ENCODE measurements around the gene C2CD5. TPM values are rescaled to one million over a fixed set of nuclear protein-coding genes. Genes with fewer than 3 reads are reported as not detected.

Gene C2CD5
- total RNA-seq, 2 donors from 2014 or later, result 26.7 to 34.3 TPM

- DNase-seq (ENCODE audit: low spot score in 2 of 2) (no peak), ATAC-seq (no peak)
- peaks cover 15 to 33% of the 10 kb centered on the region in 2 donors for H3K36me3 Mint-ChIP-seq
- peak overlapping the region in 1 of 2 donors; percentile 2 for H3K27ac Mint-ChIP-seq
- no peaks in the 10 kb centered on the region for H3K9me3 Mint-ChIP-seq
Measured at GRCh38 chr12:22539055-22539454, 5.3 kb downstream of the C2CD5 start.

DNA sequence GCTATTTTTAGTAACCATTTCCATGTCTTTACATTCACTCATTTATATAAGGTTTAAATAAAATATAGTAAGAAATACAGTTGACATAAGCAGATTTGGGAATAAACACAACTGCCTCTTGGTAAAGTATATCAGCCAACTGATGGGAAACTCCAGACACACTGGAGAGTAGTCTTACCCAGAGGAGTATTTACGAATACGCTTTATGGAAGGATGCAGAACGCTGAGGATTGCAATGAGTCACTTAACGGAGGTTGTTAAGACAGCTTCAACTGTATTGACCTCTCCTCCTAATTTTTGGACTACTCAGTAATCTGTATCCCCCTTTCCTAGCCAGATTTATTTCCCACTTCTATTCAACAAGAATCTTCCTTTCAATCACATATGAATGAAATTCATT lies 6.0 kb downstream of the C2CD5 start:
- DNase-seq (ENCODE audit: low spot score in 2 of 2) (no peak), ATAC-seq (no peak)
- H3K9me3 Mint-ChIP-seq, result no peaks in the 10 kb centered on the region
- H3K36me3 Mint-ChIP-seq, result peaks cover 11 to 36% of the 10 kb centered on the region in 2 donors
- no peak overlapping the region for H3K27ac Mint-ChIP-seq

GRCh38 chr12:22536971-22537544 lies 7.3 kb downstream of the C2CD5 start:
- no peak overlapping the region for H3K27ac Mint-ChIP-seq
- H3K9me3 Mint-ChIP-seq, result no peaks in the 10 kb centered on the region
- ATAC-seq (no peak), DNase-seq (ENCODE audit: low spot score in 2 of 2) (no peak)
- peaks cover 18 to 34% of the 10 kb centered on the region in 2 donors for H3K36me3 Mint-ChIP-seq

DNA sequence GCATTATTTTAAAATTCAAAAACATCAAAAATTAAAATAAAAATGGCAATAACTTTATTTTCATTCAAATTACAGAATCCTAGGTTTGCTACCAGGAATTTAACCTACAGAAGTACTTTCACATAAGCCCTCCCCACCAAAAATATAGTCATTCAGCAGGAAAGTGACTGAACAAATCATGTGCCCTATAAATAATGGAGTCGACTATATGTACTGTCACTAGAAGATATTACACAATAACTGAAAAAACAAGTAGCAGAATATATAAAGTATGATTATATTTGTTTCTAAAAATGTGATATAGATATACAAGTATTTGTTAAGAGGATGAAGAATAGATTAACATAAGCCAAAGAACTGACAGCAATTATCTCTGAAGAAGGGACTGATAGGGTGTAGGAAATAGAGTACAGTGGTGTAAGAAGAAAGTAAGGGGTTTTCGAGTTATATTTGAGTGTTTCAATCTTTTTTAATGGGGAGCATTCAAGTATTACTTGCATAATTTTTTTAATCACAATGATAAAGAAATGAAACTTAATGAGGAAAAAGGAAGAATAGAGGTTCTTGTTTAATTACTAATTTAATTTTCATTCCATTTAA lies 7.9 kb downstream of the C2CD5 start:
- Mint-ChIP-seq H3K27ac (no peak overlapping the region), H3K36me3 (peaks cover 22 to 34% of the 10 kb centered on the region in 2 donors), H3K9me3 (no peaks in the 10 kb centered on the region)
- no peak for ATAC-seq
- no peak for DNase-seq (ENCODE audit: low spot score in 2 of 2)

DNA sequence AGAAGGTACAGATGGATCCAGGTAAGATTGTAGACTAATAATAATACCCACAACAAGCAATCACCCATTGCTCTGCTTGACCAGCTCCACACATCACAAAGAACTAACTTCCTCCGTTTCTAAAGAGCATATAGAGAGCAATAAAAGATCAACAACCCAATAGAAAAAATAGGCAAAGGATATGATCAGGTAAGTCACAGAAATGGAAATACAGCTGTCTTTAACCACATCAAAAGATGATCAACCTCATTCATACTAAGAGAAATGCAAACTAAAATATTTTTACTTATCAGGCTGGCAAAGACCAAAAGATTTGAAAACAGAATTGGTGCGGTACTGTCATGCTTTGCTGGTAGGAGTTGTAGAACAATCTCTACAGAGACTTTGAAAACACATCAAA lies 8.9 kb downstream of the C2CD5 start:
- Mint-ChIP-seq H3K27ac (no peak overlapping the region), H3K36me3 (peaks cover 23 to 32% of the 10 kb centered on the region in 2 donors), H3K9me3 (no peaks in the 10 kb centered on the region)
- DNase-seq (ENCODE audit: low spot score in 2 of 2) (no peak), ATAC-seq (peak; percentile 9 to 47)

DNA sequence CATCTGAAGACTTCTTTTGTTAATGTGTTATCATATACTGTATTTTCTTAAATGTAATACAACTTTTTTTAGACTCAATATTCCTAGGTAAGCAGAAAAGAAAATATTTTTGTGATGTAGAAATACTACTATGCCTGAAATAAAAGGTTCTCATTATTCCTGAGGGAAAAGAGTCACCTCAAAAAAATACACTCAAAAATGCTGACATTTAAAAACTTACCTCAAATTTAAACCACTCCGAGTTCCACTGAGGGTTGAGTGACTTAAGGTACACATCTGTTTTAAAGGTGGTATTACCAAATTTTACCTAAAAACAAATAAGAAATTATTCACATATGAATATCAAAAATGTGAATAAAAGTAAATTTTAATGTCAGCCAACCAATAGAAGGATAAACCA lies 9.3 kb downstream of the C2CD5 start:
- H3K27ac Mint-ChIP-seq, result no peak overlapping the region
- ATAC-seq, result no peak

GRCh38 chr12:22533155-22533554 lies 11.2 kb downstream of the C2CD5 start:
- no peak for ATAC-seq
- H3K36me3 Mint-ChIP-seq, result peaks cover 15 to 28% of the 10 kb centered on the region in 2 donors
- H3K27ac Mint-ChIP-seq, result no peak overlapping the region
- no peaks in the 10 kb centered on the region for H3K9me3 Mint-ChIP-seq
- DNase-seq (ENCODE audit: low spot score in 2 of 2), result no peak

More for the DNA sequence above, 9.3 kb downstream of the C2CD5 start:
- H3K9me3 Mint-ChIP-seq, result no peaks in the 10 kb centered on the region
- DNase-seq (ENCODE audit: low spot score in 2 of 2), result no peak
- H3K36me3 Mint-ChIP-seq, result peaks cover 23 to 28% of the 10 kb centered on the region in 2 donors

DNA sequence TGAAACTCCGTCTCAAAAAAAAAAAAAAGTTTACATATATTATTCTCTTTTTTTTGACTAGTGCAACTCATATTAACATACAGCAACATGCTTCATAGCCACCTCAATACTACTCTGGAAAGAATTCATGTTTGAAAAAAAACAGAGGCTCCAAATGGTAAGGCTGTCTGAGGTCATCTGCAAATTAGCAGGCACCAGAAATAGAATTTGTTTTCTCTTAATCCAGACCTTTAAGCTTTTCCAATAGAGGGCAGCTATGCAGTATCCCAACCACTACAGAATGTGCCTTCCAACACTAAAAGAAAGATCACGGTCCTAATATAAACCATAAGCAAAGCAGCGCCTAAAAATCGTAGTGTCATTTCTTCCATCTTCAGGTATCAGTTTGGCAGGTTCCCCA lies 12.0 kb downstream of the C2CD5 start:
- DNase-seq (ENCODE audit: low spot score in 2 of 2) (no peak), ATAC-seq (no peak)
- no peaks in the 10 kb centered on the region for H3K9me3 Mint-ChIP-seq
- H3K27ac Mint-ChIP-seq, result no peak overlapping the region
- H3K36me3 Mint-ChIP-seq, result peaks cover 15 to 22% of the 10 kb centered on the region in 2 donors

DNA sequence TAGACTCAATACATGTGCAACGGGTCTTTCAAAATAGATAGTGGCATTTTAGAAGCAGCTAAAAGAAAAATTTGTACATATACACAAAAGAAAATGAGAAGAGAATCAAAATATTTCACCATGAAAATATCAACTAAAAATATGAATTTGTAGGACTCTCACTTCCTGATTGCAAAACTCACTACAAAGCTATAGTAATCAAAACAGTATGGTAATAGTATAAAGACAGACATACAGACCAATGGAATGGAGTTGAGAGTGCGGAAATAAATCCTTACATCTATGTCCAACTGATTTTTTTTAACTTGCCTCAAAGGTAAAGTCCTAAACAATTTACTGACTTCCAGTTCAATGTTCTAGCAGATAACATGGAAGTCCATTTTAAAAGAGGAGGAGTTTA lies 13.1 kb downstream of the C2CD5 start:
- Mint-ChIP-seq H3K27ac (no peak overlapping the region), H3K36me3 (peaks cover 15 to 22% of the 10 kb centered on the region in 2 donors), H3K9me3 (no peaks in the 10 kb centered on the region)
- ATAC-seq, result no peak
- DNase-seq (ENCODE audit: low spot score in 2 of 2), result no peak

GRCh38 chr12:22529281-22530060 lies 14.9 kb downstream of the C2CD5 start:
- Mint-ChIP-seq H3K36me3 (peaks cover 15 to 22% of the 10 kb centered on the region in 2 donors), H3K27ac (peak overlapping the region in 1 of 2 donors; percentile 22), H3K9me3 (no peaks in the 10 kb centered on the region)
- no peak for DNase-seq (ENCODE audit: low spot score in 2 of 2)
- peak; percentile 68 to 82 for ATAC-seq

DNA sequence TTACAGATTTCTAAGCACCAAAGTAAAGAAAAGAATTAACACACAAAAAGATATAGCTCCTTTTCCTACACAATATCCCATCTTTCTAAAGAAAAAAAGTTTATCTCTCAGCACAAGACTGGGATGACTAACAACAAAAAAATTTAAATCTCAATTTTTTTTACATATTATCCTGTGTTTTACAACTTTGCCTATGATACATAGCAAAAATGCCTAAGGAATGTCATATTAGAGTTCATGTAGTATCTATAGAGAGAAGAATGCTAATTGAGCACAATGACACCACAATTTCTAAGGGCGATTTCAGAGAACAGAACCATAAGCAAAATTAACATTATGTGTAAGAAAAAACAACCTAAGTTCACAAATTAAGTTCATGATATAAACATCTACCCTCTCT lies 16.3 kb downstream of the C2CD5 start:
- Mint-ChIP-seq H3K27ac (no peak overlapping the region), H3K9me3 (no peaks in the 10 kb centered on the region), H3K36me3 (peaks cover 11 to 16% of the 10 kb centered on the region in 2 donors)
- DNase-seq (ENCODE audit: low spot score in 2 of 2) (no peak), ATAC-seq (no peak)

DNA sequence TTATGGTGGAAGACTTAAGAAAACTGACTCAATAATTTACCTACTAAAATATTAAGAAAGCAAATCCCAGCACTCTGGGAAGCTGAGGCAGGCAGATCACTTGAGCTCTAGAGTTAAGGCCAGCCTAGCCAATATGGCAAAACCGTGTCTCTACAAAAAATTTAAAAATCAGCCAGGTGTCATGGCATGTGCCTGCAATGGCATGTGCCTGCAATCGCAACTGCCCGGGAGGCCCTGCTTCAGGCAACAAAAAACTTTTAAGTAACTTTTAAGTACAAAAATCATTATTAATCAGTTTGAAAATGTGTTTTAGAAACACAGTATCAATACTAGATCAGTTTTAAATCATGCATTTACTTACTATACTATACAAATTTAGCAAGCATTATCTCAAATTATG lies 17.5 kb downstream of the C2CD5 start:
- Mint-ChIP-seq H3K27ac (no peak overlapping the region), H3K36me3 (peaks cover 5 to 9% of the 10 kb centered on the region in 2 donors), H3K9me3 (no peaks in the 10 kb centered on the region)
- ATAC-seq (no peak), DNase-seq (ENCODE audit: low spot score in 2 of 2) (no peak)

DNA sequence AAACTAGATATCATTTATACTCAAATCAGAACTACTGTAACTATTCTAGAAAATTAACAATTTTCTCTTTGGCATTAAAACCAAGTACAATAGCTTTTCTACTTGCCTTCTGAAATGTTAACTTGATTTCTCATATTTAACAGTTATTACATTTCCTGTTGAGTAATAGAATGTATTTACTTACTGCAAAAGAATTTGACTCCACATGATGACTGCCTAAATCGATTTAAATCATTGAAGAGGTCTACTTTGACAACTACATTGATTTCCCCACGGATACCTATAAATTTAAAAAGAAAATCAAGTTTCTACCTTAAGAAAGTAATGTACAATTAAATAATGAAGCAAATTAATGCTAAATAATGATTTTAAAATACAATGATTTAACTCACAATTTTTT lies 18.9 kb downstream of the C2CD5 start:
- H3K36me3 Mint-ChIP-seq, result no peaks in the 10 kb centered on the region
- ATAC-seq (no peak), DNase-seq (ENCODE audit: low spot score in 2 of 2) (no peak)
- H3K9me3 Mint-ChIP-seq, result no peaks in the 10 kb centered on the region
- no peak overlapping the region for H3K27ac Mint-ChIP-seq

GRCh38 chr12:22518998-22519397 lies 25.3 kb downstream of the C2CD5 start:
- no peak overlapping the region for H3K27ac Mint-ChIP-seq
- H3K36me3 Mint-ChIP-seq, result no peaks in the 10 kb centered on the region
- H3K9me3 Mint-ChIP-seq, result no peaks in the 10 kb centered on the region
- ATAC-seq (no peak), DNase-seq (ENCODE audit: low spot score in 2 of 2) (no peak)

- DNase-seq (ENCODE audit: low spot score in 2 of 2) (no peak), ATAC-seq (no peak)
- Mint-ChIP-seq H3K27ac (no peak overlapping the region), H3K36me3 (no peaks in the 10 kb centered on the region), H3K9me3 (no peaks in the 10 kb centered on the region)
Measured at GRCh38 chr12:22518060-22518719, 26.2 kb downstream of the C2CD5 start.

- DNase-seq (ENCODE audit: low spot score in 2 of 2) (no peak), ATAC-seq (no peak)
Measured at GRCh38 chr12:22514875-22515274, 29.5 kb downstream of the C2CD5 start.

DNA sequence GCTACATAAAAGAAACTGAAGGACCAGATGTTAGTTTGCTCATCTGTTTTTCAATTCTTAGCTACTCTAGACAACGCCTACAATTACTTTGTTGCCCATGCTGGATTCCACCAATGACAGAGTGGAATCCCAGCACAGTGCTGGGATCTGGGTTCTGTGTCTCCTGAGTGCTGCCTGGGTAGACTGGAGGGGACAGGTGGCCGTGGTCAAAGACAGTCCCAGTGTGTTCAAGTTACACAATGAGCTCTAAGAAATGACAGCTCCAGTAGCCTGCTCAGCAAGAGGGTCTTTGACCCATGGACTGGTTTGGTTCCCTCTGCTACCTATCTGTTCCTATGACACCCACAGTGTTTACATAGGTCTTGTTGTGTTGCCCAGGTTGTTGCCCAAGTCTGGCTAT lies 38.5 kb downstream of the C2CD5 start:
- Mint-ChIP-seq H3K27ac (no peak overlapping the region), H3K9me3 (no peaks in the 10 kb centered on the region), H3K36me3 (no peaks in the 10 kb centered on the region)
- ATAC-seq (no peak), DNase-seq (ENCODE audit: low spot score in 2 of 2) (no peak)

More at GRCh38 chr12:22514875-22515274, 29.5 kb downstream of the C2CD5 start:
- Mint-ChIP-seq H3K9me3 (no peaks in the 10 kb centered on the region), H3K27ac (no peak overlapping the region), H3K36me3 (no peaks in the 10 kb centered on the region)
